Osteocyte (in vitro differentiated cells): ENCODE data around the gene MANBA. TPM values are rescaled to one million over a fixed set of nuclear protein-coding genes. Genes with fewer than 3 reads are reported as not detected.
"Not testable (repeated sequence)": the region's sequence is repeated elsewhere in the genome, so short reads cannot be mapped to it uniquely, and the experiment has no call there.

Experiments used
- DNase-seq: peaks from one replicate; pipeline ENCODE4 v3.0.0; 2021; ENCODE audit warnings: mixed read lengths; ENCODE audit not compliant: unreplicated experiment; ENCODE audit errors: extremely low spot score
- H3K27ac Mint-ChIP-seq: one replicate; pipeline ENCODE4 v1.8.0; 2021; ENCODE audit warnings: mild to moderate bottlenecking, mixed read lengths; ENCODE audit not compliant: unreplicated experiment
- H3K27me3 Mint-ChIP-seq: one replicate; pipeline ENCODE4 v1.8.0; 2021; ENCODE audit warnings: mixed read lengths; ENCODE audit not compliant: unreplicated experiment
- H3K36me3 Mint-ChIP-seq: one replicate; pipeline ENCODE4 v1.8.0; 2021; ENCODE audit warnings: mixed read lengths; ENCODE audit not compliant: unreplicated experiment
- H3K4me1 Mint-ChIP-seq: one replicate; pipeline ENCODE4 v1.8.0; 2021; ENCODE audit warnings: mixed read lengths; ENCODE audit not compliant: unreplicated experiment
- H3K4me3 Mint-ChIP-seq: one replicate; pipeline ENCODE4 v1.8.0; 2021; ENCODE audit warnings: mild to moderate bottlenecking, moderate library complexity, mixed read lengths; ENCODE audit not compliant: unreplicated experiment
- H3K9me3 Mint-ChIP-seq: one replicate; pipeline ENCODE4 v1.8.0; 2021; ENCODE audit warnings: mixed read lengths; ENCODE audit not compliant: unreplicated experiment
- CTCF ChIP-seq: fragments of 200-600 bp; sonication (generic); IDR thresholded peaks from 2 replicates; pipeline ENCODE4 v1.5.0; 2021; ENCODE audit warnings: antibody characterized with exemption, mild to moderate bottlenecking, moderate library complexity
- total RNA-seq: library from RNA; stranded (reverse); gene quantifications from 2 replicates; pipeline ENCODE4 v1.2.1, GENCODE V29; 2021

Gene MANBA
- total RNA-seq, 1 donor from 2014 or later: 26.1 TPM

- Mint-ChIP-seq H3K36me3 (peaks cover 8% of the 10 kb centered on the region), H3K27ac (no peak overlapping the region), H3K4me1 (peaks cover 11% of the 10 kb centered on the region), H3K4me3 (no peak overlapping the region), H3K9me3 (no peaks in the 10 kb centered on the region), H3K27me3 (no peaks in the 10 kb centered on the region)
- no peak for TF ChIP-seq CTCF
- DNase-seq: no peak
These were observed 28.1 kb downstream of the MANBA start for GRCh38 chr4:102732678-102733077.

- no peaks in the 10 kb centered on the region for H3K4me1 Mint-ChIP-seq
- TF ChIP-seq CTCF: peak; percentile 7
- no peak overlapping the region for H3K27ac Mint-ChIP-seq
- H3K4me3 Mint-ChIP-seq: no peak overlapping the region
- no peaks in the 10 kb centered on the region for H3K27me3 Mint-ChIP-seq
- H3K9me3 Mint-ChIP-seq: no peaks in the 10 kb centered on the region
- peaks cover 8% of the 10 kb centered on the region for H3K36me3 Mint-ChIP-seq
- DNase-seq: no peak
These were observed 29.7 kb downstream of the MANBA start for GRCh38 chr4:102730968-102731533.

GRCh38 chr4:102729486-102729885 lies 31.3 kb downstream of the MANBA start:
- H3K4me3 Mint-ChIP-seq, H3K4me1 Mint-ChIP-seq, H3K36me3 Mint-ChIP-seq, H3K27me3 Mint-ChIP-seq, H3K27ac Mint-ChIP-seq, H3K9me3 Mint-ChIP-seq, DNase-seq: not testable (repeated sequence)

- not testable (repeated sequence) for H3K27me3 Mint-ChIP-seq, H3K27ac Mint-ChIP-seq
These were observed 33.8 kb downstream of the MANBA start for GRCh38 chr4:102726919-102727318.

GRCh38 chr4:102726068-102726467 lies 34.7 kb downstream of the MANBA start:
- no peak overlapping the region for H3K27ac Mint-ChIP-seq

More at GRCh38 chr4:102726919-102727318, 33.8 kb downstream of the MANBA start:
- peaks cover 13% of the 10 kb centered on the region for H3K36me3 Mint-ChIP-seq
- H3K4me1 Mint-ChIP-seq, H3K9me3 Mint-ChIP-seq, H3K4me3 Mint-ChIP-seq, DNase-seq: not testable (repeated sequence)

GRCh38 chr4:102725229-102725628 lies 35.5 kb downstream of the MANBA start:
- H3K36me3 Mint-ChIP-seq: peaks cover 15% of the 10 kb centered on the region

More at GRCh38 chr4:102726068-102726467, 34.7 kb downstream of the MANBA start:
- H3K9me3 Mint-ChIP-seq: no peaks in the 10 kb centered on the region
- DNase-seq: no peak
- no peaks in the 10 kb centered on the region for H3K4me1 Mint-ChIP-seq
- H3K36me3 Mint-ChIP-seq: peaks cover 16% of the 10 kb centered on the region
- TF ChIP-seq CTCF: no peak
- no peak overlapping the region for H3K4me3 Mint-ChIP-seq
- no peaks in the 10 kb centered on the region for H3K27me3 Mint-ChIP-seq

More at GRCh38 chr4:102725229-102725628, 35.5 kb downstream of the MANBA start:
- no peaks in the 10 kb centered on the region for H3K4me1 Mint-ChIP-seq
- H3K27ac Mint-ChIP-seq: no peak overlapping the region
- TF ChIP-seq CTCF: no peak
- H3K27me3 Mint-ChIP-seq: no peaks in the 10 kb centered on the region
- DNase-seq: no peak
- H3K4me3 Mint-ChIP-seq: no peak overlapping the region
- no peaks in the 10 kb centered on the region for H3K9me3 Mint-ChIP-seq
